SKM-1 (cell line): Measurements from ENCODE around the gene RAPH1.

Experiments used
- DNase-seq: peaks from one replicate; lab custom pipeline; 2025; ENCODE audit not compliant: unreplicated experiment; lab: John Stamatoyannopoulos, UW

RAPH1 gene

GRCh38 chr2:203366639-203367466 is 168.2 kb downstream of the RAPH1 start:
- DNase-seq, result no peak

- no peak for DNase-seq
Observed at GRCh38 chr2:203361922-203362321, 173.2 kb downstream of the RAPH1 start.

DNA sequence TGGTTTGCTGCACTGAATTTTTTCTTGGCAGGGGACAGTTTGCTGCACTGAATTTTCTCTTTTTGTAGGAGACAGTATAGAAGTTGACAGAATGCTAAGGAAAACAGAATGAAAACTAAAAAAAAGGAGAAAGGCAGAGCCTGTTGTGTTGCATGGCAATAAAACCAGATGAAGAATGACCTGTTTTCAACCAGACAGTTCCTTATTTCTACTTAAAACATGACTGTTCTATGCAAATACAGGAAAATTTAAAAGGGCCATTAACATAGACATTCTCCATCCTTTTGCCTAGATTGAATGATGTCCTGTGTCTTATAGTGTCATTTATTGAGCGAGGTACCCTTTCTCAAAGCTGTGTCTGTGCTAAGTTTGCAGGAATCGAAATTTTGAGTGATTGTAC is 173.6 kb downstream of the RAPH1 start:
- DNase-seq, result no peak

DNA sequence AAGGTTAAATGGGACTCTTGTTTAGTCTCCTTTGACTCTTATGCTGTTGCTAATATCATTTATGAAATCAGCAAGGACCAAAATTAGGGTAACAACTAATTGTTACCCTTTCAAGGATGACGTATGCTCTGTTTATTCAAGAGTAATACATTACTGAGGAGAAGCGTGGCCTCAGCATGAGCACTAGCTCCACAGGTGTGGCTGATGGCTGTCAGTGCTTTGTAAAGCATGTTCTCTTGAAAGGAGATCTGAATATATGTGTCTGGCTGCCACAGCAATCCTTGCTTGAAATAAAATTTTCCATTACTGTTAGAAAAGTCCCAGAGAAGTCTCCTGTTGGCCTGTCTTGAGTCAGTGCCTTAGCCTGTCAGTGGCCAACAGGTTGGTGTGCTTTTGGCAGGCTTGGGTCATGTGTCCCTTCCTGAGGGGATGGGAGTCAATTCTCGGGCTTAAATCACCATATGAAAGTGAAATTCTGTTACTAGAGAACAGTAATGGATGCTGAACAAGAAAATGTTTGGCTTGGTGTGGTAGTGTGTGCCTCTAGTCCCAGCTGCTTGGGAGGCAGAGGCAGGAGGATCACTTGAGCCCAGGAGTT is 174.2 kb downstream of the RAPH1 start:
- no peak for DNase-seq

- DNase-seq, result no peak
Observed at GRCh38 chr2:203359450-203359849, 175.7 kb downstream of the RAPH1 start.

DNA sequence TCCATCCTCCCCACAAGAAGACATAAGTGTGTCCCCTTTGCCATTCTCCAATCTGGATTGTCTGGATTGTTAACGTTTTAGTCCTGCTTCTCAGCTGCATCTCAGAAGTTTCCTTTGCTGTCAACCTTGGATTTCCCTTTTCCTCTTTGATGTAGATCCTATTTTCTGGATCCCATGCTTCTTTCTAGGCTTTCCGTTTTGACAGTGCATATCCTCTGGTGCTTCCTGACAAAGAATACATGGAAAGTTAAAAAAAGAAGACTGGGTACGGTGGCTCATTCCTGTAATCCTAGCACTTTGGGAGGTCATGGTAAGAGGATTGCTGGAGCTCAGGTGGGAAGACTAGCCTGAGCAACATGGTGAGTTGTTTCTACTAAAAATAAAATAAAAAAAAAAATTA is 180.1 kb downstream of the RAPH1 start:
- no peak for DNase-seq

DNA sequence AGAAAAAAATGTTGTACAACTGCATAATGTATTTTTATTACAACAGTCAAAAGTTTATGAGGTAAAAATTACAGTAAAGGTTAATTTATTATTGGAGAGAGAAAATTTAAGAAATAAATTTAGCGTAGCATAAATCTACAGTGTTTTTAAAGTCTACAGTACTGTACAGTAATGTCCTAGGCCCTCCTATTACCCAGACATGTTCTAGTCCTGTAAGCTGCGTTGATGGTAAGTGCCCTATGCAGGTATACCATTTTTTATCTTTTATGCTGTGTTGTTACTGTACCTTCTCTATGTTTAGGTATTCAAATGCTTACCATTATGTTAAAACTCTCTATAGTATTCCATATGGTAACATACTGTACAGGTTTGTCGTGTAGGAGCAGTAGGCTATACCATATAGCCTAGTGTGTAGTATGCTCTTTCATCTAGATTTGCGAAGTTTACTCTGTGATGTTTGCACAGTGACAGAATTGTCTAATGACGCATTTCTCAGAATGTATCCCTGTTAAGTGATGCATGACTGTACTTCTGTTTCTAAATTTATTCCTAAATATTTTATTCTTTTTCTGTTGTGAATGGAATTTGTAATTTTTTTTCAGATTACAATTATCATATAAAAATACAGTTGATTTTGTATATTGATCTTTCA is 182.4 kb downstream of the RAPH1 start:
- no peak for DNase-seq

GRCh38 chr2:203347375-203347774 is 187.7 kb downstream of the RAPH1 start:
- DNase-seq, result no peak

GRCh38 chr2:203346612-203347011 is 188.5 kb downstream of the RAPH1 start:
- DNase-seq, result no peak

DNA sequence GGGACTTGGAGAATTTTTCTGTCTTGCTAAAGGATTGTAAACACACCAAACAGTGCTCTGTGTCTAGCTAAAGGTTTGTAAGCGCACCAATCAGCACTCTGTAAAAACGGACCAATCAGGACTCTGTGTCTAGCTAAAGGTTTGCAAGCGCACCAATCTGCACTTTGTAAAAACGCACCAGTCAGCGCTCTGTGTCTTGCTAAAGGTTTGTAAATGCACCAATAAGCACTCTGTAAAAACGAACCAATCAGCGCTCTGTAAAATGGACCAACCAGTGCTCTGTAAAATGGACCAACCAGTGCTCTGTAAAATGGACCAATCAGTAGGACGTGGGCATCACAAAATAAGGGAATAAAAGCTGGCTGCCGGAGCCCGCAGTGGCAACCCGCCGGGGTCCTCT is 190.4 kb downstream of the RAPH1 start:
- no peak for DNase-seq
